Neural crest cell (in vitro differentiated cells): ENCODE measurements around the gene PTGIS. TPM values are rescaled to one million over a fixed set of nuclear protein-coding genes. Genes with fewer than 3 reads are reported as not detected.

Experiments used
- DNase-seq: peaks from one replicate; pipeline ENCODE4 v3.0.0; 2021; ENCODE audit warnings: low read depth, mixed read lengths, low spot score
- H3K27ac Mint-ChIP-seq: one replicate; pipeline ENCODE4 v1.8.0; 2021; ENCODE audit warnings: mild to moderate bottlenecking, mixed read lengths; ENCODE audit not compliant: unreplicated experiment
- H3K27me3 Mint-ChIP-seq: 2 replicates; pipeline ENCODE4 v1.8.0; 2021; ENCODE audit warnings: low read depth, mild to moderate bottlenecking, mixed read lengths
- H3K36me3 Mint-ChIP-seq: 2 replicates; pipeline ENCODE4 v1.8.0; 2021; ENCODE audit warnings: low read depth, mild to moderate bottlenecking, mixed read lengths
- H3K4me1 Mint-ChIP-seq: 2 replicates; pipeline ENCODE4 v1.8.0; 2021; ENCODE audit warnings: mixed read lengths
- H3K4me3 Mint-ChIP-seq: one replicate; pipeline ENCODE4 v1.8.0; 2021; ENCODE audit warnings: mild to moderate bottlenecking, mixed read lengths
- H3K9me3 Mint-ChIP-seq: 2 replicates; pipeline ENCODE4 v1.8.0; 2021; ENCODE audit warnings: mixed read lengths
- CTCF ChIP-seq: fragments of 200-600 bp; sonication (generic); conservative IDR thresholded peaks from 2 replicates; pipeline ENCODE4 v1.5.0; 2021; ENCODE audit warnings: antibody characterized with exemption, mild to moderate bottlenecking
- total RNA-seq: library from RNA; stranded (reverse); gene quantifications from 2 replicates; pipeline ENCODE4 v1.2.1, GENCODE V29; 2021

Gene PTGIS
- total RNA-seq, 1 donor from 2014 or later, result 7.1 TPM

- no peak for TF ChIP-seq CTCF
- H3K4me1 Mint-ChIP-seq, result peaks cover 12% of the 10 kb centered on the region
- H3K27me3 Mint-ChIP-seq, result no peaks in the 10 kb centered on the region
- H3K4me3 Mint-ChIP-seq, result no peak overlapping the region
- H3K9me3 Mint-ChIP-seq, result no peaks in the 10 kb centered on the region
- no peaks in the 10 kb centered on the region for H3K36me3 Mint-ChIP-seq
- no peak overlapping the region for H3K27ac Mint-ChIP-seq
- DNase-seq, result no peak
Observed at GRCh38 chr20:49561256-49561655, 6.7 kb downstream of the PTGIS start.

- Mint-ChIP-seq H3K9me3 (no peaks in the 10 kb centered on the region), H3K36me3 (peaks cover 2% of the 10 kb centered on the region), H3K27me3 (no peaks in the 10 kb centered on the region), H3K27ac (no peak overlapping the region), H3K4me3 (no peak overlapping the region), H3K4me1 (peaks cover 8% of the 10 kb centered on the region)
- no peak for TF ChIP-seq CTCF
- DNase-seq, result no peak
Observed at GRCh38 chr20:49560646-49561045, 7.3 kb downstream of the PTGIS start.

- Mint-ChIP-seq H3K4me3 (no peak overlapping the region), H3K9me3 (no peaks in the 10 kb centered on the region), H3K27ac (no peak overlapping the region), H3K4me1 (peaks cover 8% of the 10 kb centered on the region), H3K36me3 (peaks cover 2% of the 10 kb centered on the region), H3K27me3 (no peaks in the 10 kb centered on the region)
- no peak for TF ChIP-seq CTCF
- no peak for DNase-seq
Observed at GRCh38 chr20:49560186-49560585, 7.8 kb downstream of the PTGIS start.

GRCh38 chr20:49559411-49560081 lies 8.4 kb downstream of the PTGIS start:
- Mint-ChIP-seq H3K4me1 (peaks cover 8% of the 10 kb centered on the region), H3K36me3 (peaks cover 2% of the 10 kb centered on the region), H3K27me3 (no peaks in the 10 kb centered on the region), H3K27ac (no peak overlapping the region), H3K4me3 (no peak overlapping the region), H3K9me3 (no peaks in the 10 kb centered on the region)
- no peak for TF ChIP-seq CTCF
- no peak for DNase-seq

- Mint-ChIP-seq H3K4me1 (peaks cover 8% of the 10 kb centered on the region), H3K27ac (no peak overlapping the region), H3K36me3 (peaks cover 2% of the 10 kb centered on the region), H3K4me3 (no peak overlapping the region), H3K27me3 (no peaks in the 10 kb centered on the region), H3K9me3 (no peaks in the 10 kb centered on the region)
- no peak for TF ChIP-seq CTCF
- DNase-seq, result no peak
Observed at GRCh38 chr20:49558826-49559225, 9.1 kb downstream of the PTGIS start.
